Liver (tissue), 3 donors: ENCODE measurements around the gene RGS14.

Experiments used
- EGR1 ChIP-seq, 2 donors: IDR thresholded peaks; 2 replicates each; pipeline ENCODE4 v1.6.1; 2016 to 2018; ENCODE audit warnings: antibody characterized with exemption in 2 of 2, low read depth in 2 of 2
- GABPA ChIP-seq, 2 donors: IDR thresholded peaks in 1 of 2; conservative IDR thresholded peaks in 1 of 2; 2 replicates each; pipeline ENCODE4 v1.6.1; 2016; ENCODE audit warnings: antibody characterized with exemption in 2 of 2, mild to moderate bottlenecking in 1 of 2, moderate library complexity in 1 of 2
- JUND ChIP-seq, 2 donors: IDR thresholded peaks; 2 replicates each; pipeline ENCODE4 v1.6.1; 2016; ENCODE audit warnings: antibody characterized with exemption in 2 of 2
- RAD21 ChIP-seq, 2 donors: IDR thresholded peaks; 2 replicates each; pipeline ENCODE4 v1.6.1; 2016; ENCODE audit warnings: antibody characterized with exemption in 2 of 2, mild to moderate bottlenecking in 2 of 2
- SP1 ChIP-seq: IDR thresholded peaks from 2 replicates; pipeline ENCODE4 v1.6.1; 2018; ENCODE audit warnings: antibody characterized with exemption, mild to moderate bottlenecking
- TAF1 ChIP-seq: conservative IDR thresholded peaks from 2 replicates; pipeline ENCODE4 v1.6.1; 2016; ENCODE audit warnings: antibody characterized with exemption, mild to moderate bottlenecking
- TF ChIP-seq, protein P1 (sequence below): fragments of 150-350 bp; IDR thresholded peaks from 2 replicates; pipeline ENCODE4 v1.5.1; 2017; ENCODE audit warnings: improper control_type of control experiment, low read depth, low read length; ENCODE audit not compliant: missing input control
- TF ChIP-seq, protein P2 (sequence below): IDR thresholded peaks from 2 replicates; pipeline ENCODE4 v1.6.1; 2016; ENCODE audit warnings: antibody characterized with exemption
- TF ChIP-seq, protein P3 (sequence below): IDR thresholded peaks from 2 replicates; pipeline ENCODE4 v1.6.1; 2016; ENCODE audit warnings: antibody characterized with exemption, mild to moderate bottlenecking
- TF ChIP-seq, protein P4 (sequence below): IDR thresholded peaks from 2 replicates; pipeline ENCODE4 v1.6.1; 2016; ENCODE audit warnings: antibody characterized with exemption
- TF ChIP-seq, protein P5 (sequence below): IDR thresholded peaks from 2 replicates; pipeline ENCODE4 v1.6.1; 2016; ENCODE audit warnings: antibody characterized with exemption
- donor health status: healthy.
- donor health status: healthy.

DNA sequence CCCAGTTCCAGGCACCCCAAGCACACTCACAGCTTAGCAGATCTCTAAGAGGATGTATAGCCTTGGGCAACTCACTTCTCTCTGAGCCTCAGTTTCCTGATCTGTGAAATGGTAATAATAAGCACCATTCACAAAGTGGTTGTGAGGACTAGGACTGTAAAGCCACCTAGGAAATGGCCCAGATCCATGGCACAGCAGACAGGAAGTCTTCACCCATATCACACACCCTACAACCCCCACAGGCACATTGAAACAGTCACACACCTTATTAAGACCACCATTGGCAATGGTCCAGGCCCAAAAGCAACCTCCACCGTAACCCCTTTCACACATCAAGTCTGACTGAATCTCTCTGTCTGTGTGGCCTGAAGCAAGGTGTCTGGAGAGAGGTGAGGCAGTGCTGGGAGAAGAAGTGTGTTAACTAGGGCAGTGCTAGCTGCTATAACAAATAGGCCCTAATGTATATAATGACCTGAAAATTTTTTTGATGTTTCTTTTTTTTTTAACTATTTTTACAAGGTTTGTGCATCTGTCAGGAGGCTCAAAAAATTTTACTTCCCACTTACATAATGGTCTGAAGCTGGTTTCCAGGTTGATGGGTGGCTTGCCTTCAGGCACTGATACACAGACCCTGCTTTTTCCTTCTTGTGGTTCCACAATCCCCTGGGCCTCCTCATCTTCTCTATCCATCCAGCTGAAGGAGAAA is 2.4 kb upstream of the RGS14 start:
- TF ChIP-seq, protein P1, sequence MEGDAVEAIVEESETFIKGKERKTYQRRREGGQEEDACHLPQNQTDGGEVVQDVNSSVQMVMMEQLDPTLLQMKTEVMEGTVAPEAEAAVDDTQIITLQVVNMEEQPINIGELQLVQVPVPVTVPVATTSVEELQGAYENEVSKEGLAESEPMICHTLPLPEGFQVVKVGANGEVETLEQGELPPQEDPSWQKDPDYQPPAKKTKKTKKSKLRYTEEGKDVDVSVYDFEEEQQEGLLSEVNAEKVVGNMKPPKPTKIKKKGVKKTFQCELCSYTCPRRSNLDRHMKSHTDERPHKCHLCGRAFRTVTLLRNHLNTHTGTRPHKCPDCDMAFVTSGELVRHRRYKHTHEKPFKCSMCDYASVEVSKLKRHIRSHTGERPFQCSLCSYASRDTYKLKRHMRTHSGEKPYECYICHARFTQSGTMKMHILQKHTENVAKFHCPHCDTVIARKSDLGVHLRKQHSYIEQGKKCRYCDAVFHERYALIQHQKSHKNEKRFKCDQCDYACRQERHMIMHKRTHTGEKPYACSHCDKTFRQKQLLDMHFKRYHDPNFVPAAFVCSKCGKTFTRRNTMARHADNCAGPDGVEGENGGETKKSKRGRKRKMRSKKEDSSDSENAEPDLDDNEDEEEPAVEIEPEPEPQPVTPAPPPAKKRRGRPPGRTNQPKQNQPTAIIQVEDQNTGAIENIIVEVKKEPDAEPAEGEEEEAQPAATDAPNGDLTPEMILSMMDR: no peak
- no peak for TF ChIP-seq SP1
- TF ChIP-seq RAD21 (IDR thresholded peaks at IDR 0.05): no peak
- TF ChIP-seq, protein P2, sequence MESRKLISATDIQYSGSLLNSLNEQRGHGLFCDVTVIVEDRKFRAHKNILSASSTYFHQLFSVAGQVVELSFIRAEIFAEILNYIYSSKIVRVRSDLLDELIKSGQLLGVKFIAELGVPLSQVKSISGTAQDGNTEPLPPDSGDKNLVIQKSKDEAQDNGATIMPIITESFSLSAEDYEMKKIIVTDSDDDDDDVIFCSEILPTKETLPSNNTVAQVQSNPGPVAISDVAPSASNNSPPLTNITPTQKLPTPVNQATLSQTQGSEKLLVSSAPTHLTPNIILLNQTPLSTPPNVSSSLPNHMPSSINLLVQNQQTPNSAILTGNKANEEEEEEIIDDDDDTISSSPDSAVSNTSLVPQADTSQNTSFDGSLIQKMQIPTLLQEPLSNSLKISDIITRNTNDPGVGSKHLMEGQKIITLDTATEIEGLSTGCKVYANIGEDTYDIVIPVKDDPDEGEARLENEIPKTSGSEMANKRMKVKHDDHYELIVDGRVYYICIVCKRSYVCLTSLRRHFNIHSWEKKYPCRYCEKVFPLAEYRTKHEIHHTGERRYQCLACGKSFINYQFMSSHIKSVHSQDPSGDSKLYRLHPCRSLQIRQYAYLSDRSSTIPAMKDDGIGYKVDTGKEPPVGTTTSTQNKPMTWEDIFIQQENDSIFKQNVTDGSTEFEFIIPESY: no peak
- no peak for TF ChIP-seq GABPA (IDR thresholded peaks at IDR 0.05 in 1 of 2, conservative IDR thresholded peaks at IDR 0.05 in 1 of 2)
- TF ChIP-seq, protein P3, sequence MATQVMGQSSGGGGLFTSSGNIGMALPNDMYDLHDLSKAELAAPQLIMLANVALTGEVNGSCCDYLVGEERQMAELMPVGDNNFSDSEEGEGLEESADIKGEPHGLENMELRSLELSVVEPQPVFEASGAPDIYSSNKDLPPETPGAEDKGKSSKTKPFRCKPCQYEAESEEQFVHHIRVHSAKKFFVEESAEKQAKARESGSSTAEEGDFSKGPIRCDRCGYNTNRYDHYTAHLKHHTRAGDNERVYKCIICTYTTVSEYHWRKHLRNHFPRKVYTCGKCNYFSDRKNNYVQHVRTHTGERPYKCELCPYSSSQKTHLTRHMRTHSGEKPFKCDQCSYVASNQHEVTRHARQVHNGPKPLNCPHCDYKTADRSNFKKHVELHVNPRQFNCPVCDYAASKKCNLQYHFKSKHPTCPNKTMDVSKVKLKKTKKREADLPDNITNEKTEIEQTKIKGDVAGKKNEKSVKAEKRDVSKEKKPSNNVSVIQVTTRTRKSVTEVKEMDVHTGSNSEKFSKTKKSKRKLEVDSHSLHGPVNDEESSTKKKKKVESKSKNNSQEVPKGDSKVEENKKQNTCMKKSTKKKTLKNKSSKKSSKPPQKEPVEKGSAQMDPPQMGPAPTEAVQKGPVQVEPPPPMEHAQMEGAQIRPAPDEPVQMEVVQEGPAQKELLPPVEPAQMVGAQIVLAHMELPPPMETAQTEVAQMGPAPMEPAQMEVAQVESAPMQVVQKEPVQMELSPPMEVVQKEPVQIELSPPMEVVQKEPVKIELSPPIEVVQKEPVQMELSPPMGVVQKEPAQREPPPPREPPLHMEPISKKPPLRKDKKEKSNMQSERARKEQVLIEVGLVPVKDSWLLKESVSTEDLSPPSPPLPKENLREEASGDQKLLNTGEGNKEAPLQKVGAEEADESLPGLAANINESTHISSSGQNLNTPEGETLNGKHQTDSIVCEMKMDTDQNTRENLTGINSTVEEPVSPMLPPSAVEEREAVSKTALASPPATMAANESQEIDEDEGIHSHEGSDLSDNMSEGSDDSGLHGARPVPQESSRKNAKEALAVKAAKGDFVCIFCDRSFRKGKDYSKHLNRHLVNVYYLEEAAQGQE: no peak
- TF ChIP-seq TAF1: no peak
- TF ChIP-seq, protein P4, sequence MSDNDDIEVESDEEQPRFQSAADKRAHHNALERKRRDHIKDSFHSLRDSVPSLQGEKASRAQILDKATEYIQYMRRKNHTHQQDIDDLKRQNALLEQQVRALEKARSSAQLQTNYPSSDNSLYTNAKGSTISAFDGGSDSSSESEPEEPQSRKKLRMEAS: no peak
- no peak for TF ChIP-seq EGR1 (IDR thresholded peaks at IDR 0.05; ENCODE audit: low read depth in 2 of 2)
- no peak for TF ChIP-seq JUND (IDR thresholded peaks at IDR 0.05)
- TF ChIP-seq, protein P5, sequence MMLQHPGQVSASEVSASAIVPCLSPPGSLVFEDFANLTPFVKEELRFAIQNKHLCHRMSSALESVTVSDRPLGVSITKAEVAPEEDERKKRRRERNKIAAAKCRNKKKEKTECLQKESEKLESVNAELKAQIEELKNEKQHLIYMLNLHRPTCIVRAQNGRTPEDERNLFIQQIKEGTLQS: no peak
